Fibroblast of skin of left biceps (primary cell): Measurements from ENCODE around the gene C1QTNF9.
"Not testable (repeated sequence)": the region's sequence is repeated elsewhere in the genome, so short reads cannot be mapped to it uniquely, and the experiment has no call there.

Source experiments
- DNase-seq, 2 experiments: peaks; one replicate each; pipeline ENCODE4 v3.0.0-alpha.2; 2013; ENCODE audit warnings: low read depth in 2 of 2

The C1QTNF9 gene

GRCh38 chr13:24362435-24362952 is 53.1 kb downstream of the C1QTNF9 start:
- DNase-seq, result no peak

GRCh38 chr13:24365191-24365590 is 55.8 kb downstream of the C1QTNF9 start:
- DNase-seq, result no peak

GRCh38 chr13:24366315-24366714 is 56.9 kb downstream of the C1QTNF9 start:
- not testable (repeated sequence) for DNase-seq

- not testable (repeated sequence) for DNase-seq
Observed at GRCh38 chr13:24371273-24371672, 61.9 kb downstream of the C1QTNF9 start.
